Amniotic stem cell (primary cell): ENCODE results near the gene NUP37.
A peak's percentile ranks its signal among the peaks of the same experiment; 100 is the strongest.
"Not testable (repeated sequence)": the region's sequence is repeated elsewhere in the genome, so short reads cannot be mapped to it uniquely, and the experiment has no call there.

Source experiments
- DNase-seq: peaks from one replicate; lab custom pipeline; 2025; lab: John Stamatoyannopoulos, UW

NUP37 gene

GRCh38 chr12:102119674-102120563, at the start of gene NUP37, which contains the start of gene PARPBP:
Gene NUP37 (minus strand): TSS chr12:102120114. CDS start chr12:102118518, 1,596 bp downstream.
Gene PARPBP (plus strand): TSS chr12:102120183. CDS start chr12:102123889, 3,706 bp downstream.
- peak; percentile 90 for DNase-seq

GRCh38 chr12:102167821-102168604, 48.1 kb upstream of the NUP37 start:
- no peak for DNase-seq

DNA sequence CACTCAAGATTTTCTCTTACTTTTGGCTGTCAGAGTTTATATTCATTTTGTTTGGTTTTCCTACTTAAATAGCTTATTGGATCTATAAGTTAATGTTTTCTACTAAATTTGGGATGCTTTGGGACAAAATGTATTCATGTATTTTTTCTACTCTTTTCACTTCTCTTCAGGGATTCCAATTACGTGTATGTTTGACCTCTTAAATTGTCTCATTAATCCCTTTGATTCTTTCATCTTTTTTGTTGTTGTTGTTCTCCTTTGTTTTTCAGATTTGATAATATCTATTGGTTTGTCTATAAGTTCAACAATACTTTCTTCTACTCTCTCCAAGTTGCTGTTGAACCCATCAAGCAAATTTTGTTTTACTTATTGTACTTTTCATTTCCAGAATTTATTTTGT, 43.5 kb upstream of the NUP37 start:
- DNase-seq: no peak

DNA sequence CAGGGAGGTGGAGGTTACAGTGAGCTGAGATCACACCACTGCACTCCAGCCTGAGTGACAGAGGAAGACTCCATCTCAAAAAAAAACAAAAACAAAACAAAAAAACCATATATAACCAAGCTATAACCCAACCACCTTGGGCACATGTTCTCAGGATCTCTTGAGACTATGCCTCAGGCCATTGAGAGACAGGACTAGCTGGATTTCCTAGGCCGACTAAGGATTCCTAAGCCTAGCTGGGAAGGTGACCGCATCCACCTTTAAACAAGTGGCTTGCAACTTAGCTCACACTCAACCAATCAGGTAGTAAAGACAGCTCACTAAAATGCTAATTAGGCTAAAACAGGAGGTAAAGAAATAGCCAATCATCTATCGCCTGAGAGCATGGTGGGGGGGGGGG, 35.3 kb upstream of the NUP37 start:
- DNase-seq: not testable (repeated sequence)

GRCh38 chr12:102147062-102147587, 27.2 kb upstream of the NUP37 start:
- not testable (repeated sequence) for DNase-seq

DNA sequence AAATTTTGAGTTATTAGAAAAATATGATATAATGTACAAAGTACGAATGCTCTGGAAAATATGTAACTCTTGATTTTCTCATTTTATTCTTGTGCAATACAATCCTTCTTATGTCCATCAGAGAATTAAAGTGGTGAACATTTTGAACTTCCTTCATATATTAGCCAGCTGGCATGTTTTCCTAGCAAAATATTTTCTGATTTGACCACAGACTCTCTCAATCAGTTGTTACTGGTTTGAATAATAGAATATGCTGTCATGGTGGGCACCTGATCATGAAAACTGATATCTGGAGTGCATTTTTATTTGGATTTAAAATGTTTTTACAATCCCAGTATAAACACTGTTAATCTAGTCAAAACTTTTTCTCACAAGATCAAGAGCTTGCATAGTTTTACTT, 24.3 kb upstream of the NUP37 start:
- no peak for DNase-seq

- not testable (repeated sequence) for DNase-seq
Measured at GRCh38 chr12:102142866-102143373, 23.0 kb upstream of the NUP37 start.

DNA sequence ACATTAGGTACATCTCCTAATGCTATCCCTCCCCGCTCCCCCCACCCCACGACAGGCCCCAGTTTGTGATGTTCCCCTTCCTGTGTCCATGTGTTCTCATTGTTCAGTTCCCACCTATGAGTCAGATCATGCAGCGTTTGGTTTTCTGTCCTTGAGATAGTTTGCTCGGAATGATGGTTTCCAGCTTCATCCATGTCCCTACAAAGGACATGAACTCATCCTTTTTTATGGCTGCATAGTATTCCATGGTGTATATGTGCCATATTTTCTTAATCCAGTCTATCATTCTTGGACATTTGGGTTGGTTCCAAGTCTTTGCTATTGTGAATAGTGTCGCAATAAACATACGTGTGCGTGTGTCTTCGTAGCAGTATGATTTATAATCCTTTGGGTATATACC, 17.7 kb upstream of the NUP37 start:
- DNase-seq: not testable (repeated sequence)

GRCh38 chr12:102131442-102131841, 11.5 kb upstream of the NUP37 start:
- DNase-seq: not testable (repeated sequence)

- DNase-seq: not testable (repeated sequence)
Measured at GRCh38 chr12:102130720-102131119, 10.8 kb upstream of the NUP37 start.

DNA sequence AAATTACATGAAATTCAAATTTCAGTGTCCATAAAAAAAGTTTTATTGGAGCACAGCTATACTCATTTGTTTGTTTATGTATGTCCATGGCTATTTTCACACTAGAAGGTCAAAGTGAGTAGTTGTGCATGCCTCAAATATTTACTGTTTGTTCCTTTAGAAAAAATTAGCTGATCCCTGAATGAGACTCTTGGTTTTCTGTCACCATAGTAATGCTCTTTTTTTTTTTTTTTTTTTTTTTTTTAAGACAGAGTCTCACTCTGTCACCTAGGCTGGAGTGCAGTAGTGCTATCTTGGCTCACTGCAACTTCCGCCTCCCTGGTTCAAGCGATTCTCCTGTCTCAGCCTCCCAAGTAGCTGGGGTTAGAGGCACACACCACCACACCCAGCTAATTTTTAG, 1.4 kb upstream of the NUP37 start:
- not testable (repeated sequence) for DNase-seq

- peak; percentile 1 for DNase-seq
Measured at GRCh38 chr12:102120886-102121285, 972 bp upstream of the NUP37 start.

DNA sequence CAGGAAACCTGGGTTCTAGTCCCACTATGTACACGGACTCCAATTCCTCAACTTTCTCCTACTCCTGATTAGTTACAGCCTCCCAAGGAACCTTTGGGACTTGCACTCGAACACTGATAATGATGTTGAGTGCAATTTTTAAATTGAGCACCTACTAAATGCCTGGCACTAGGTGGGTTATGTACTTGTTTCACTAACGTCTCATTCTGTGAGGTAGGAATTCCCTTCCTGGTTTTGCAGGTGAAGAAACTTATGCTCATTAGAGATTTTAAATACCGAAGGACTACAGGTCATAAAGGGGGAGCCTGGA, 605 bp upstream of the NUP37 start:
- no peak for DNase-seq

DNA sequence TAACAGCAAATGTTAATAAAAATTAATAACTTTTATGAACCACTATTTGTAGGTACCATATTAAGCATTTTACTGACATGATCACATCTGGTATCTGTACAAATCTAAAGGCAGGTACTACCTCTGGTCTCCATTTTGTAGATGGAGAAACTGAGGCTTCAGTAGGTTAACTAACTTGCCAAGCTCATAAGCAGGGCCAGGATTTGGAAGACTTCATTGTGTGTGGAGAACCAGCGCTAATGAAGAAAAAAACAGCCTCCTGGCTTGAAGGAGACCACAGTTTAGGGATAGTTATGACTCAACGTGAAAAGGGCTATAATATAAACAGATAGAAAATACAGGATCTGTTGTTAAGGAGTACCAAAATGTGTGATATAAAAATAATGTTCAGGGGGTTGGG, 1.0 kb downstream of the NUP37 start:
- no peak for DNase-seq

DNA sequence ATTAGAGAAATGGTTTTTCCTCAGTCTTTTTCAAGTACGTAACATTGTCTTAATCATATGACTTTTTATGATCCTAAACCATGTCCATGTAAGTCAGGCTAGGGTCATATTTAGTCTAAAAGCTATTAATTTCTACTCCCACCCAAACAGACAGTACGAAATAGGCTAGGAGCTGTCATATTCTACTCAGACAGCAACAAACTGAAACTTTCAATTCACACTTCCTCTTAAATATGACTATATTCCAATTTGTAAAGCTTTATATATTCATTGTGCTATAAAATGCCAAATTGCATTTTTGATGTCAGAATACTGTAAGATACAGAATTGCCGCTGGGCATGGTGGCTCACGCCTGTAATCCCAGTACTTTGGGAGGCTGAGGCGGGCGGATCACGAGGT, 3.5 kb downstream of the NUP37 start:
- no peak for DNase-seq

- no peak for DNase-seq
Measured at GRCh38 chr12:102114212-102114611, 5.7 kb downstream of the NUP37 start.

DNA sequence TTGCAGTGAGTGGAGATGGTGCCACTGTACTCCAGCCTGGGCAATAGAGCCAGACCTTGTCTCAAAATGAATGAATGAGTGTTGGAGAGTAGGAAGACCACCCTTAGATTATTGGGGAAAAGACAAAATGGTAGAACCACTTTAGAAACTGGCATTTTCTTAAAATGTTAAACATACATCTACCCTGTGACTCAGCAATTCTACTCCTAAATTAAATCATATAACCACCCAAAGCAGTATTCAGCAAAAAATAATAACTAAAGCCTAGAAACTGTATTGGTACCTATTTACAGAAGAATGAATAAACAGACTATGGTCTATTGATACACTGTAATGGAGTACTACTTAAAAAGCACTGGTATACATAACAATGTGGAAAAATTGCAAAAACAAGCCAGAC, 9.1 kb downstream of the NUP37 start:
- no peak for DNase-seq

GRCh38 chr12:102107970-102108369, 11.9 kb downstream of the NUP37 start:
- no peak for DNase-seq

- DNase-seq: no peak
Measured at GRCh38 chr12:102106905-102107304, 13.0 kb downstream of the NUP37 start.

DNA sequence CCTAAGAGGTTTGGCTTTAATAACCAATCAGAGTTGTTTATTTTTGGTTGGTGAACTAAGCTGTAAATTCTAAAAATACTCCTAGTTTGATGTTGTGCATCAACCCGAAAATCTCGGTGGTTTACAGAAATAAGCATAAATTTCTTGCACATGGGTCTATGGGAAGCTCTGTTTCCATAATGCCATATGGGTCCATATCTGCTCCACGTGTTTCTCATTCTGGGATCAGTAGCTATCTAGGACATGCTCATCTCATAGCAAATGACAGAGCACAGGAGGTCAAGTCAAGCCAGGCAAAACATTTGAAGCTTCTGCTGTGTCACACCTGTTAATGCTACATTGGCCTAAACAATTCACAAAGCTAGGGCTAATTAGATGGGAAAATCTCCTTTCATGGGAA, 23.1 kb downstream of the NUP37 start:
- no peak for DNase-seq

DNA sequence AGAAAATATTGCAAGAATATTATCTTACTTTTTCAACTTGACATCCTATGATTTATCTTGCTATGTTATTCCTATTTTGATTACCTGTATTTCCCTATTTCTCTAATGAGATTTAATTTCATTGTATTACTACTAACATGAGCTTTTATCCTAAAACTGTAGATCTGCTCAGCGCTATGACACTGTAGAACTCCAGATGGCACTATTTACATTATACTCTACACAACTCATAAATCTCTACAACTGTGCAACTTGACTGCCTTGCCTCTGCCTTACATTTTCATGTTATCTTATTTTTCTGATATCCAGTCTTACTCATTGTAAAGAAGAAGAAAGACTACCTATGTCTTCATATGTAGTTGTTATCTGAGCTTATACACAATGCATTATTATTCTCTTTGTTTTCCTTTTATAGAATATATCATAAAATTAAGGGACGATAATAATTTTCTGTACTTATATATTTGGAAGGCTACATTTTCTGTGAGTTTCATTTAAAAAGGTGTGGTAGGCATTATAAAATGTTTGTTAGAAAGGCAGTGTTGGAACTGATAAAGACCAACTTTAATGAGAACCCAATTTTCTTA, 24.1 kb downstream of the NUP37 start:
- DNase-seq: peak; percentile 3

- peak; percentile 4 for DNase-seq
Measured at GRCh38 chr12:102093319-102093718, 26.6 kb downstream of the NUP37 start.
